GM21529 (cell line): Measurements from ENCODE around the gene SORCS2.

Experiments
- ATAC-seq: cut with Tn5 transposase; IDR thresholded peaks from one replicate; pipeline ENCODE4 v1.9.1; 2021; ENCODE audit not compliant: unreplicated experiment

The SORCS2 gene

DNA sequence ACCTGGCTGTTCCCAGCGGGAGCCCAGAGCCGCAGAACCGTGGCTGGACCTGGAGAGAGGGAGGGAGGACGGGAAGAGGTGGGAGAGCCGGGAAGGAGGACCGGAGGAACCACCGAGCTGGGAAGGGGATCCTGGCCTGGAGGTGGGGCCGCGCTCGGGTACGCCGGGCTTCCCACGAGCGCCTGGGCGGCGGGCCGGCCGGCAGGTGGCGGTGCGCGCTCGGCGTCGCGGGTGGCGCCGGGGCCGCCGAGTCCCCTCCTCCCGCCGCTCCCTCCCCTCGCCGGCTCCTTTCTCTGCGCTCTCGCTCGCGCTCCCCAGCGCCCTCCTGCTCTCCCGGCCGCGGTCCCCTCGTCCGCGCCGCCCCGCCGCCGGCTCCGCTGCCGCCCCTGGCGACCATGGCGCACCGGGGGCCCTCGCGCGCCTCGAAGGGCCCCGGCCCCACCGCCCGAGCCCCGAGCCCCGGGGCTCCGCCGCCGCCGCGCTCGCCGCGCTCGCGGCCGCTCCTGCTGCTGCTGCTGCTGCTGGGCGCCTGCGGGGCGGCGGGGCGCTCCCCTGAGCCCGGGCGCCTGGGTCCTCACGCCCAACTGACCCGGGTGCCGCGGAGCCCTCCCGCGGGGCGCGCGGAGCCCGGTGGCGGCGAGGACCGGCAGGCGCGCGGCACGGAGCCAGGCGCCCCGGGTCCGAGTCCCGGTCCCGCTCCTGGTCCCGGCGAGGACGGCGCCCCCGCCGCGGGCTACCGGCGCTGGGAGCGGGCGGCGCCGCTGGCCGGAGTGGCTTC lies at the start of gene SORCS2:
Gene SORCS2, plus strand, starts transcription at position 287 of the 778 bp plus-strand sequence.
- ATAC-seq, result no peak

GRCh38 chr4:7144374-7145290 lies 47.7 kb upstream of the SORCS2 start:
- ATAC-seq, result no peak

GRCh38 chr4:7145291-7145934 lies 46.9 kb upstream of the SORCS2 start:
- ATAC-seq, result no peak

DNA sequence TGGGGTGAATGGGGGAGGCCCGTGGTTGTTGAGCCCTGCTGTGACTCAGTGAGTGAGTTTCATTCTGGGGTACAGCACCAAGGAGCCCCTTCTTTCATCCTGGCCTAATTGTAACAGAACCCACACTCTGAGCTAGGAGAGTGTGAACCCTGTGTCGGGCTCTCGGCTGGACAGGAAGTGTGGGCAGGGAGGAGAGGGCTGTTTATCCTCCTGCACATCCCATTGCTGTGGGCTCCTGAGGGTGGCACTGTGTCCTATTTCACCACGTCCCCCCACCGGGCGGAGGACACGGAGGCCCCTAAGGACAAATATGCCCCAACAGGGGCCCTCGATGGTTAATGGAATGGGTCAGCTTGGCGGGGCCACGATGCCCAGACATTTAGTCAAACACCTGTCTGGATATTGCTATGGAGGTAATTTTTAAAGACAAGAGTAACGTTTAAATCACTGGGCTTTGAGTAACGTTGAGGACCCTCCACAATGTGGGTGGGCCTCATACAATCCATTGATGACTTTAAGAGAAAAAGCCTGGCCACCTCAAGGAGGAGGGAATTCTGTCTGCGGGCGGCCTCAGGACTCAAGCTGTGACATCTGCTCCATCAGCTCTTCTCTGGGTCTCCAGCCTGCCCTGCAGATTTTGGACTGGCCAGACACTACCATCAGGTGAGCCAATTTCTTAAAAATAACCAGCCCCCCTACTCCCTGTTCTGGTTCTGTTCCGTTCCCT lies 46.1 kb upstream of the SORCS2 start:
- no peak for ATAC-seq

GRCh38 chr4:7146786-7147115 lies 45.6 kb upstream of the SORCS2 start:
- no peak for ATAC-seq

GRCh38 chr4:7147261-7147660 lies 45.1 kb upstream of the SORCS2 start:
- ATAC-seq, result no peak

DNA sequence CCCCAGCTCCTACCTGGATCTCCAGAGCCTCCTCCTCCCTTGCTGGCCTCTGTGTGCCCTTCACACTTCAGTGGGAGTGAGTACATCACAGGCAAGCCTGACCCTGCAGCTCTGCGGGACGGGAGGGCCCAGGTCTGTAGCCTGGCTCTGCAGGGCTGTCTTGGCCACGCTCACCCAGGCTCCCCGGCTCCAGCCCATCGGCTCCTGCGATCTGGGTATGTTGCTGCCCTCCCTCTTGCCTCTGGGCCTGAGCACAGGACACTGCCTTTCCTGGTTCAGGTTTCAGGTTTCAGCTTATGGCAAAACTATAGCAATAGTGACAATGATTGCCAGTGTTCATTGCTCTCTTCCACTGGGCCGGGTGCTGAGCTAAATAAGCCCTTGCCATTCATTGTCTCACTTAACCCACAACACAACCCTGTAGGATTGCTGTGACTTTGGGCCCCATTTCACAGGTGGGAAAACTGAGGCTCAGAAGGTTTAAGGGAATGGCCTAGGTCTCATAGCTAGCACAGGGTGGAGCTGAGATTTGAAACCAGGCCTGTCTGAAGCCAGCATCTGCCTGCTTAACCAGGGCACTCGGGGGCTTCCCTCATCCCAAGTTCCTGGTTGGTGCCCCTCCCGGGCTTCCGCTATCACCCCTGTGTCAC lies 44.6 kb upstream of the SORCS2 start:
- ATAC-seq, result no peak

DNA sequence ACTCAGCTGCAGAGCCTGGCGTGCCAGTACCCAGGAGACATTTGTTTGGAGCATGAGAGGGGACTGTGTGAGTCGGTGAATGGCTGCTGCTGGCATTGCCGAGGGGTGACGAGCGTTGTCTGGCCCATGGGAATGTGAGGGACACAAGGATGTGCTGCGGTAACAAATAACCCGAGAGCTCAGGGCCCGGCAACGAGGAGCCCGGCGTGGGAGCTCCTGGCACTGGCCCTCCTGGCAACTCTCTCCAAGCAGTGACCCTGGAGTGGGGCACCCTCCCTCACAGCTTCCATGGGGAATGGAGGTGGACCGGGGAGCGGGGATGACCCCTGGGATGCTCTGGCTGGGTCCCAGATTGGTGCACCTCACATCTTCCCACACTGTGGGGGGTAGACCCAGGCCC lies 44.0 kb upstream of the SORCS2 start:
- ATAC-seq, result no peak

- ATAC-seq, result no peak
Measured at GRCh38 chr4:7150036-7150635, 42.2 kb upstream of the SORCS2 start.

GRCh38 chr4:7151668-7152227 lies 40.6 kb upstream of the SORCS2 start:
- ATAC-seq, result no peak

DNA sequence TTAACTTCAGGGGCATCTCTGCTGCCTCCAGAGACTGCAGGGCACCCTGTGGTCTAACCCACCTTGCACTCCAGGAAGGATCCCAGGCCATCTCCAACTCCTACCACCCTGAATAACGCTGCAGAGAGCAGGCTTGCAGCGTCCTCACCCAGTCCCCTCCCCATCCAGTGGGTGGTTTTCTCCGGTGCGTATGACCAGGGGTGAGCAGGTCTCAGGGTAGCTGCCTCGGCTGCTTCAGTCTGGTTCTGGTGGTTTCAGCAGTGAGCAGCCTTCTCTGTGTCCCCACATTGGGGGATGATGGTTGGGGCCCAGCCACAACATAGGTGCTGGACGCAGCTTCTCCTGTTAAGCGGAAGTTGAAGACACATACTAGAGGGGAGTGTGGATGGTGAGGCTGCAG lies 38.6 kb upstream of the SORCS2 start:
- no peak for ATAC-seq

GRCh38 chr4:7154351-7154981 lies 37.9 kb upstream of the SORCS2 start:
- ATAC-seq, result no peak

GRCh38 chr4:7155590-7156071 lies 36.7 kb upstream of the SORCS2 start:
- ATAC-seq, result no peak

DNA sequence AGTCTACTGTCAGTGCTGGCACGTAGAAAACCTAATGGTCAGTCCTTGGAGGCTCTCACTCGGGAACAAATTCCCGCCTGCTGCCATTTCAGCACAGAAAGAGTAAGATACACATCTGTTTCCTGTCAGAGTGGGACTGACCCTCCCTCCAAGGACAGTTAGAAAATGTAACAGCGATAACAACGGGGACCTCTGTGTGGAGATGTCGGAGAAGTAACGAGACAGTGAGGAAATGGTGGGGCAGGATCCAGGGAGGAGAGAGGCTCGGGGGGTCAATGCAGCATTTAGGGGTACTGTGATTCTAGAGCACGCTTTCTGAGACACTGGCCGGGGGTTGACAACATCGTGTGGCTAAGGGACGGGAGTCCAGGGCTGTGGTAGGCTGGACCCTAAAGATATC lies 36.0 kb upstream of the SORCS2 start:
- no peak for ATAC-seq

DNA sequence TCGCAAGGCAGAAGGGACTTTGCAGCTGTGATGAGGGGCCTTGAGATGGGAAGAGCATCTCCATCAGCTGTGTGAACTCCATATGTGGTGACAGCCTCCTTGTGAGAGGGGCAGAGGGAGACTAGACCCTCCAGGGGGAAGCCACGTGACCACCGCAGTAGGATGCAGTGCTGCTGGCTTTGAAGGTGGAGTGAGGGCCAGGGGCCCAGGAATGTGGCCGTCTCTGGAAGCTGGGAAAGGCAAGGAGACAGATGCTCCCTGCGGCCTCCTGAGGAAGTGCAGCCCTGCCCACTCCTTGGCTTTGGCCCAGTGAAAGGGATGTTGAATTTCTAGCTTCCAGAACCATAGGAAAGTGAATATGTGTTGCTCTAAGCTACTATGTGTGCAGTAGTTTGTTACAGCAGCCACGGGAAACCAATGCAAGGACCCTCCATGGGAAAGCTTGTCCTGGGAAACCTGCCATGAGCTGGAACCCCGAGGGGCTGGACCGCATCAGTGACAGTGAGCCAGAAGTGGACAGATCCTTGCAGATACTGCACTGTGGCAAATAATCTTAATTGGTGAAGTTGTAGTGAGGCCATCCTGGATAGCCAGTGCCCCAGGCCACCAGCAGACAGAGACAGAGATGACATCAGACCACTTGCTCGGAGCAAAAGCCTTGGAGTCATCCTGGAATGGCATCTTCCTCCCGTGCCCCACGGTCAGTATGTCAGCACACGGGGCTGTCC lies 35.4 kb upstream of the SORCS2 start:
- no peak for ATAC-seq

DNA sequence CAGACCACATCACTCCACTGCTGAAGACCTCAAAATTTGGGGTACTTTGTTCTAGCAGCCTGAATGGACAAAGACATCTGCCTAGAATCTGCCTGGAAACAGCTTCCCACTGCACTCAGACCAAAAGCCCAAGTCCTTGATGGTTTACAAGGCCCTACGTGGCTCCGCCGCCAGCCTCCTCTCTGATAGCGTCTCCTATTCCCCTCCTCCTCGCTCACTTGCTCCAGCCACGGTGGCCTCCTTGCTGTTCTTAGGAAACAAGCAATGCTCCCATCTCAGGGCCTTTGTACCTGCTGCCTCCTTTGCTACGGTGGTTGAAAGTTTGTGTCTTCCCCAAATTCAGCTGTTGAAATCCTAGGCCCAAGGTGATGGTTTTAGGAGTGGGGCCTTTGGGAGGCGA lies 34.7 kb upstream of the SORCS2 start:
- no peak for ATAC-seq

GRCh38 chr4:7158081-7158750 lies 34.1 kb upstream of the SORCS2 start:
- ATAC-seq, result no peak

DNA sequence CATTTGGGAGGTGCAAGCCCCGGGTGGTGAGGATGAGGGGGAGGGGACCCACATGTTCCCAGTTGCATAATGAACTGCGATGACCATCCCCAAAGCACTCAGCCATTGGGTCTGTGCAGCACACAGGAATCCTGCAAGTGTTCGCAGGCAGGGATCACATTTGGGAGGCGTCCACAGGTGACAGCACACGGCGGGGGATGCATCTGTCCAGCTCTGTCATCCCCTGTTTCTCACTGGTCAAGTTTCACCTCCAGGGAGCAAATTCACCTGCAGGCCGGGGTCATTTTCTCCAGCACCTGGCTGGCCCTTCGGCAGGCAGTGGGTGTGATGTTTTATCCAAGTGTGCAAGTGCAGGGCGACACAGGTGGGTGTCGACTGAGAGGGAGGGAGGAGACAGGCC lies 33.3 kb upstream of the SORCS2 start:
- ATAC-seq, result no peak
